ENCODE results near the gene MVD. TPM values are rescaled to one million over a fixed set of nuclear protein-coding genes. Genes with fewer than 3 reads are reported as not detected.

MVD gene
- total and polyA plus RNA-seq, 10 of the 15 experiments (the other 5 are each of a cell fraction or from before 2014, with no cell fraction given), result 5.0 to 147 (median 65.0) TPM

DNA sequence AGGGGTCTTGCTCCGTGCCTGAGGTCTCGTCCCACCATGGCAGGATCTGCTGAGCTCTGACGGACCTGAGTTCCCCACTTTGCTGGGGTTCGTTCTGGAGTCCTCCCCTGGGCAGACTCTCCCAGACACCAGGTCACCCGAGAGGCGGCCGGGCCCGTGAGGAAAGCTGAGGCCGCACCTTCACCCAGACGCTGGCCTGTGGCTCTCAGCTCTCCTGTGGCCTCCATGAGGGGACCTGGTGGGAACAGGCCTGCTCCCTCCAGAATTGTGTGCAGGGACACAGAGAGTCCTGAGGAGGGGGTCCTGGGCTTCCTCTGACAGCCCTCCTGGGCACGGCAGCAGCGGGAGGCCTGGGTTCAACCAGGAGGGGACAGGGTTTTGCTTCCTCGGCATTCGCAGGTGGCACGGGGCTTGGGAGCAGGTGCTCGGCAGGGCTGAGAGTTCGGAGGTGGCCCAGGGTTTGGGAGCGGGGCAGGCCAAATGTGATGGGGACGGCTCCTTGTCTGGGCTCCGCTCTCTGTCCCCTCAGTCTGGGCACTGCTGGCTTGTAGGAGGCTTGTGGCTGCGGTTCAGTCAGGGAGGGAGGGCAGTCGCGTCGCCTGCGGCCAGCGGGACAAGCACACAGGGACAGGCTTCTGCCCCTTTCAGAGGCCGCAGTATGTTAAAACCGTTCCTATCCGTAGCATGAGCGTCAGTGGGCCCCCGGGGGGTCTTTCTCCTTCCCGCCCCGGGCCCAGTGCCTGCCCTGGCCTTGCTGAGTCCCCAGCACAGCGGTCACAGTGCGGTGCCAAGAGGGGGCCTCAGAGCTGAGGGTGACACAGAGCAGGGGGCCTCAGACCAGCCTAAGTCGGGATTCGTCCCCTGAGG lies 31.6 kb upstream of the MVD start:
- no peaks in the 10 kb centered on the region; a peak in 1 of 4 replicates for H3K27me3 ChIP-seq (replicated peaks in 1 of 2; ENCODE audit: control insufficient read depth in 2 of 2, insufficient read depth in 2 of 2, low read length in 1 of 2)
- H3K79me2 ChIP-seq (ENCODE audit: control insufficient read depth, insufficient read depth, low read length), result no peaks in the 10 kb centered on the region
- ChIA-PET POLR2A (no interaction called here), RAD21 (ENCODE audit: unreplicated experiment) (no interaction called here), CTCF (no interaction called here), SMC1A (ENCODE audit: uncharacterized antibody, unreplicated experiment) (no interaction called here)
- no peak overlapping the region for H3K4me2 ChIP-seq (ENCODE audit: control insufficient read depth, insufficient read depth)
- 91% methylated on average over 37 of the region's 37 CpGs for WGBS (ENCODE audit: insufficient coverage, insufficient replicate concordance, low lambda C conversion rate, missing lambda C conversion rate)
- no peaks in the 10 kb centered on the region for H3K9me3 ChIP-seq (replicated peaks; ENCODE audit: control insufficient read depth, insufficient read depth, low read length)
- TF ChIP-seq NFXL1 (IDR thresholded peaks at IDR 0.05; ENCODE audit: borderline replicate concordance) (no peak), BCL11A (IDR thresholded peaks at IDR 0.05; ENCODE audit: low read depth, low read length) (no peak), BMI1 (IDR thresholded peaks at IDR 0.05; ENCODE audit: borderline replicate concordance) (no peak), MXI1 (IDR thresholded peaks at IDR 0.05; ENCODE audit: low read depth, low read length) (no peak)
- H3K9ac ChIP-seq (ENCODE audit: control insufficient read depth, insufficient read depth, low read length), result no peak overlapping the region
- intact Hi-C loops (cut with micrococcal nuclease; ENCODE audit: unreplicated experiment), result no loop called here
- no peak overlapping the region for H2AFZ ChIP-seq (ENCODE audit: control insufficient read depth, low read depth, low read length)
- peaks cover 12% of the 10 kb centered on the region for H3K4me1 ChIP-seq (ENCODE audit: control insufficient read depth, insufficient read depth, low read length)
- no TSS peak for BruUV-seq (replicated peaks)
- H3K36me3 ChIP-seq (ENCODE audit: control insufficient read depth in 2 of 2, insufficient read depth in 2 of 2, low read length in 1 of 2), result peaks cover 0 to 7% of the 10 kb centered on the region in 2 experiments; a peak in 2 of 4 replicates
- H3K27ac ChIP-seq (ENCODE audit: control insufficient read depth, insufficient read depth), result no peak overlapping the region
- DNase-seq (ENCODE audit: low read depth, low spot score) (no peak), ATAC-seq (no peak), FAIRE-seq (no peak)
- H4K20me1 ChIP-seq (ENCODE audit: control insufficient read depth, insufficient read depth), result no peaks in the 10 kb centered on the region
- in situ Hi-C loops (cut with MboI), result no loop called here
- no peak overlapping the region for H3K4me3 ChIP-seq

DNA sequence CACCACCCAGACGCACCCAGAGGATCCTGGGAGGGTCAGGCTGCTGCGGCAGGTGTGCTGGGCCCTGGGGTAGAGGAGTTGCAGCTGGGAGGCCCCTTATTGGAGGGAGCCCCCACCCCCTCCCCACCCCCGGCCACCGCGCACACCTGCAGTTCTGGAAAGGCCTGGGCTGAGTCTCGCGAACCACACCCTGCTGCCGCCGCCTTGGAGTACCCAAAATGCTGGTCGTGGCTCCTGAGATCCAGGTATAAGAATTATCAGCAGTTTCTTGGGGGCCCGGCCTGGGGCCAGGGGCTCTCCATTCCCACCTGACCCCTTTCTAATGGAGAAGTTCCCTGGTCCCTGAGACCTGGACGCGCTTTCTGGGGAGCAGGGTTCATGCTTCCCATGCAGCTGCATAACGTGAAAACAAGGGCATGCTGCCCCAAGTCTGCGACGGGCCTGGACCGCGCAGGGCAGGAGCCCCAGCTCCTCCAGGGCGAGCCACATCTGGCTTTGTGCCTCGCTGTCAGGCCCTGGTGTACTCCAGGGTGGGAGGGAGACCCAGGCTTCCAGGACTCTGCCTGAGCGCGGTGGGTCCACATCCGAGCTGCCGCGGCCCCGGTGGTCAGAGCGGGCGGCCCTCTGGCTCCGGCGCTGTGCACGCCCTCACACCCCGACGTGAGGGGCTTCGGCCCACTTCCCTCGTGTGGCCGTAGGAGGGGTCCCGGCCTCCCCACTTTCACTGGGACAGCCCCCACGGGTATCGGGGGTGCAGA lies 30.7 kb upstream of the MVD start:
- Histone ChIP-seq H4K20me1 (ENCODE audit: control insufficient read depth, insufficient read depth) (no peaks in the 10 kb centered on the region), H3K4me3 (no peak overlapping the region), H3K36me3 (ENCODE audit: control insufficient read depth in 2 of 2, insufficient read depth in 2 of 2, low read length in 1 of 2) (peaks cover 0 to 6% of the 10 kb centered on the region in 2 experiments; a peak in 2 of 4 replicates), H3K4me2 (ENCODE audit: control insufficient read depth, insufficient read depth) (no peak overlapping the region), H3K27ac (ENCODE audit: control insufficient read depth, insufficient read depth) (no peak overlapping the region), H3K79me2 (ENCODE audit: control insufficient read depth, insufficient read depth, low read length) (no peaks in the 10 kb centered on the region), H3K4me1 (ENCODE audit: control insufficient read depth, insufficient read depth, low read length) (peaks cover 12% of the 10 kb centered on the region), H2AFZ (ENCODE audit: control insufficient read depth, low read depth, low read length) (no peak overlapping the region), H3K9ac (ENCODE audit: control insufficient read depth, insufficient read depth, low read length) (no peak overlapping the region), H3K9me3 (replicated peaks; ENCODE audit: control insufficient read depth, insufficient read depth, low read length) (no peaks in the 10 kb centered on the region), H3K27me3 (replicated peaks in 1 of 2; ENCODE audit: control insufficient read depth in 2 of 2, insufficient read depth in 2 of 2, low read length in 1 of 2) (no peaks in the 10 kb centered on the region; a peak in 1 of 4 replicates)
- no TSS peak for BruUV-seq (replicated peaks)
- ChIA-PET CTCF (no interaction called here), POLR2A (no interaction called here), SMC1A (ENCODE audit: uncharacterized antibody, unreplicated experiment) (no interaction called here), RAD21 (ENCODE audit: unreplicated experiment) (no interaction called here)
- intact Hi-C loops (cut with micrococcal nuclease; ENCODE audit: unreplicated experiment) (no loop called here), in situ Hi-C loops (cut with MboI) (no loop called here)
- FAIRE-seq (no peak), ATAC-seq (no peak), DNase-seq (ENCODE audit: low read depth, low spot score) (no peak)
- TF ChIP-seq EED (IDR thresholded peaks at IDR 0.05; ENCODE audit: low read depth), result no peak
- TF ChIP-seq EGR1 (IDR thresholded peaks at IDR 0.05; ENCODE audit: borderline replicate concordance in 1 of 2, low read depth in 2 of 2, low read length in 2 of 2), result no peak
- no peak for TF ChIP-seq HDAC2 (IDR thresholded peaks at IDR 0.05)
- no peak for TF ChIP-seq PML (IDR thresholded peaks at IDR 0.05; ENCODE audit: low read length)
- no peak for TF ChIP-seq BHLHE40 (IDR thresholded peaks at IDR 0.05; ENCODE audit: borderline replicate concordance in 1 of 2, low read depth in 2 of 2, low read length in 1 of 2)
- no peak for TF ChIP-seq KAT2A (conservative IDR thresholded peaks at IDR 0.05; ENCODE audit: control insufficient read depth, low read depth, low read length)
- TF ChIP-seq MYB (IDR thresholded peaks at IDR 0.05; ENCODE audit: borderline replicate concordance, low read depth, low read length), result no peak
- 85% methylated on average over 34 of the region's 39 CpGs for WGBS (ENCODE audit: insufficient coverage, insufficient replicate concordance, low lambda C conversion rate, missing lambda C conversion rate)

Measured in GM12878 (cell line).